SHP77 treated with DMSO at 0.1 percent for 48 hours (cell line): ENCODE measurements around the gene HAPLN1.

ENCODE experiments used
- DNase-seq: peaks from one replicate; lab custom pipeline; 2025; lab: John Stamatoyannopoulos, UW

Gene HAPLN1

DNA sequence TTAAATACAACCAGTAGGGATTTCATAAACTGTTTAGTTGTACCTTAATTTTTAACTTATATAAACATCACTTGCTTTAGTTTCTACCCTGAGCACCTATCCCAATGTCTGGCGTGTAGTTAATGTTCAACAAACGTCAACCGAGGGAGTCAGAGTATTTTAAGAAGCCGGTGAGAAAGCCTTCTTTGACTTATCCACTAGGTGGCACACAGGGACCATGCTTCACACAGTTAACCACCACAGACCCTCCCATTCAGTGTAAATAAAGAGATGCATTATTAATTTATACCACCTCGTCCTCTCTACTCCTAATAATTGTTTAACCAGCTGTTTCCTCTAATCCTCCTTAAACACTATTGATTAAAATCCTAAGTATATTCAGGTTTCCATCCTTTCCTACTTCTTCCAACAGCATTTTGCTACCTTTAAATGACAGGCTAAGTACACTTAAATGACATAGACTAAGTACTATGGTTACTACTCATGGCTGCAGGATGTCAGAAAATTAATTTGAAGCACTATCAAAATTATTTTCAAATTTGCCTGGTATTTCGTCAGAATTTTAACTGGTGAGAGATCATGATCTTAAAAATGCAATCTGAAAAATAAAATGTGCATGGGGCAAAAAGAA, 2.3 kb downstream of the HAPLN1 start:
- peak; percentile 65 for DNase-seq

- DNase-seq: no peak
Observed at GRCh38 chr5:83715236-83716065, 5.2 kb downstream of the HAPLN1 start.

GRCh38 chr5:83714810-83715209, 5.8 kb downstream of the HAPLN1 start:
- no peak for DNase-seq

DNA sequence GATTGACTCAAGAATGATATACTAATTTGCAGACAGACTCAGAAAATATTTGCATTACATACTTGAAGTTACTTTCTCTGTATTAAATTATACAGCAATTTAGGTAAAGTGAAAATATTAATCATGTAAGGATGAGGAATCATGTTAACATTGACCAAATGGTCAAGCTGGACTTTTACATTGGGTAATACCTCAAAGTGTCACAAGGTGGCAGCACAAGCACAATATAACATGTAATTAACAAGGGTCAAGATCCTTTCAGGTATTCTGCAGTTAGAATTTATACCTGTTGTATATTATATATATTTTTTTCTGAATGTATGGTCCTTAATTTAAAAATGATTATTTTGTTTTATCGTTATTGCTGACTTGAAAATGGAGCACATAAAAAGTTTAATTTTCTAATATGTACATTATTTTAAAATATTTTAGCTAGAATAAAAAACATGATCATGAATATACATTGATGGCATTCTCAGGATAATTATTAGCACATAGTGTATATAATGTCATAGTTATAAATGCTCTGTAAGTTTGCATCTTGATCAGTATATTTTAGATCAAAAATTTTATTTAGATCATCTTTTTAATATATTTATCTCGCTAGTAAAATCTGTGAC, 8.6 kb downstream of the HAPLN1 start:
- DNase-seq: peak; percentile 1

DNA sequence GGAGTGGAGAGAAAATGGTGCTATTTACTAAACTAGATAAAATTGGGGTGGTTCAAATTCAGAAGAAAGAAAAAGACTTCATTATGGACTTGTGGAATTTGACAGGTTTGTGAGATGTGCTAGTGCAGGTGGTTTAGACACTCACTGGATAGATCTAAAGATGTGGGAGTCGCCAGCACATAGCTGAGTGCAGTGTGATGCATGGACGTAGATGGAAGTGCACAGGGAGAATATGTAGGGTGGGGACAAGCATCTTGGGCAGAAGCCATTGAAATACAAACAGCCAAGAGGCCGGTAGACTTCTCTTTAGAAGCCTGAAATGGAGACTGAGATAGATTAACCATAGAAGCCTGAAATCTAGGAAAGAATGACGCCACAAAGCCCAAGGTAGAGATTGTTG, 10.7 kb downstream of the HAPLN1 start:
- DNase-seq: no peak

DNA sequence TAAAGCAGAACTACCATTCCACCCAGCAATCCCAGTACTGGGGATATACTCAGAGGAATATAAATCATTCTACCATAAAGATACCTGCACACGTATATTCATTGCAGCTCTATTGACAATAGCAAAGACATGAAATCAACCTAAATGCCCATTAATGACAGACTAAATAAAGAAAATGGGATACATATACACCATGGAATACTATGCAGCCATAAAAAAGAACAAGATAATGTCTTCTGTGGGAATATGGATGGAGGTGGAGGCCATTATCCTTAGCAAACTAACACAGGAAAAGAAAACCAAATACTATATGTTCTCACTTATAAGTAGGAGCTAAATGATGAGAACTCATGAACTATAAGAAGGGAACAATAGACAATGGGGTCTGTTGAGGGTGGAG, 12.5 kb downstream of the HAPLN1 start:
- no peak for DNase-seq

- no peak for DNase-seq
Observed at GRCh38 chr5:83703059-83703458, 17.6 kb downstream of the HAPLN1 start.

DNA sequence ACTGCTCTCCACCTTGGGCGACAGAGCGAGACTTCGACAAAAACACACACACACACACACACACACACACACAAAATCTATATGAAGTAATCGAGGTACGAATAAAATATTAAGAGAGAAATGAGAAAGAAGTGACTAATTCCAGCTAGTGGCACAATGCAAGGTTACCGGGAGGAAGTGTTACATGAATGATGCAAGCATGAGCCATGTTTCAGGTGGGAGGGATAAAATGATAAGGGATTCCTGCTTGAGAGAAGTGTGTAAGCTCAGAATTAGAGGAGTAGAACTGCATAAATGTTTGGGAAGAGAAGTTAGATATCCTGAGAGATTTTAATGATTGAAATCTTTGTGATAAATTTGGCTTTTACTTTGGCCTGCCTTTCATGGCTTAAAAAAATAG, 18.8 kb downstream of the HAPLN1 start:
- DNase-seq: no peak

GRCh38 chr5:83689881-83690280, 30.8 kb downstream of the HAPLN1 start:
- no peak for DNase-seq

DNA sequence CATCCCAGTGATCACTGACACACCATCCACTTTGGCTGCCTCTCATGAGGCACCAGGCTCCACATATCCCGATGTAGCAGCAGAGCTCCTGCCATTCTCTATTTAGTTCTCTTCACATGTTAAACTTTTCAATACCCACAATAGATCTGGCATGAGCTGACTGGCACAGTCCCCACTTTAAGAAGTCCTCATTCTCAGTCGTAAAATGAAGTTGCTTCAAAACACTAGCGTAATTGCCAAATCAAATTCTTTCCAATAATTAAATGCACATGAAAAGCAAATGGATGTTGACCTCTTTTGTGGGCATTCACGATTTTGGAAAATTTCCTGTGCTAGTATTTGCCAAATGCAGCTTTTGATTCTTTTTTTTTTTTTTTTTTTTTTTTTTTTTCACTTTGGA, 32.4 kb downstream of the HAPLN1 start:
- DNase-seq: no peak

- no peak for DNase-seq
Observed at GRCh38 chr5:83687124-83687619, 33.5 kb downstream of the HAPLN1 start.

- DNase-seq: no peak
Observed at GRCh38 chr5:83686251-83686650, 34.4 kb downstream of the HAPLN1 start.

DNA sequence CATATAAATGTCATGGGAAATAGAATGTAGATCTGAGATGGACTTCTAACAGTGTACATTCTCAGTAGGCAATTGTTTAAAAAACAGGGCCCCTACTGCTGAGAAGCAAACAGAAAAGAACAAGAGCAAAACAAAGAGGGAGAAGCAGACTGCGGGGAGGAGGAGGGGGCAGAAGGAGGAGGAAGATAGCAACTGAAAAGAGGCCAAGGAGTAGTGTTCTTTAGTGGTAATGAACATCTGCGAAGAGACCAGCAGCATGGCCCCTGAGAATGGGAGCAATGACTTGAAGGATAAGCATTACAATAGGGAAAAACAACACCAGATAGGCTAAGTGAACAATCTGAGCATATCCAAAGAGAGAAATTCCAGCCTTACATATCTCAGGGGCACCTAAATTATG, 36.8 kb downstream of the HAPLN1 start:
- DNase-seq: no peak

DNA sequence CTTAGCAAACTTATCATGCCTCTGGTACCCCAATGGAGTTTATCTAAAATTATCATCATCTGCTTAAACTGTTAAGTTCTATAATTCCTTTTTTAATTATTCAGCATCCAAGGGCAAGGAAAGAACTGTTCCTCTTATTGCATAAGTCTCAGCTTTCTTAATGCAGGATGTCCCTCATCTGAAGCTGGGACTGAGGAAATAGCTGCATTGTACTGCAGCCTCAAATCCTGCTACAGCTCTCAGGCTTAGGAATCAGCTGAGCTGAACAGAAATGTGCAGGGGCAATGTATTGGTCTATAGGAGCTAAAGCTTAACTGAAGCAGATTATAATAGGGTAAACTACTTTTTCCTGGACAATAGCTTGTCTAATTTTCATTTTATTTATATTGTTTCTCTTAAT, 48.0 kb downstream of the HAPLN1 start:
- no peak for DNase-seq

DNA sequence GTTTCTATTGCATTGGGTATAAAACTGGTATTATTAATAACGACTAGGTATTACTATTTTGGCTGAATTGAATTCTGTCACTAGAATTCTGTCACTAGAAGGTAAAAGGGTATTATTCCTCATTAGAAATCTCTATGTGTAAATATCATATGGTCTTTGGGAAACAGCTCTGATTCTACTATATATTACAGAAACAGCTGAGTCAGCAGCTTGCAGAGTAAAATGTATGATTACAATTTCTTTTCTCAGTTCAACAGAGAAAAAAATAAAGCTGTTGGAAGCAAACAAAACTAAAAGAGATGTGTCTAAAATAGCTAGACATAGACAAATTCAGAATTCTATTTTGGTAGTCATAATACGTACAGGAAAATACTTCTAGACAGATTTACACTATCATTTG, 48.5 kb downstream of the HAPLN1 start:
- no peak for DNase-seq

DNA sequence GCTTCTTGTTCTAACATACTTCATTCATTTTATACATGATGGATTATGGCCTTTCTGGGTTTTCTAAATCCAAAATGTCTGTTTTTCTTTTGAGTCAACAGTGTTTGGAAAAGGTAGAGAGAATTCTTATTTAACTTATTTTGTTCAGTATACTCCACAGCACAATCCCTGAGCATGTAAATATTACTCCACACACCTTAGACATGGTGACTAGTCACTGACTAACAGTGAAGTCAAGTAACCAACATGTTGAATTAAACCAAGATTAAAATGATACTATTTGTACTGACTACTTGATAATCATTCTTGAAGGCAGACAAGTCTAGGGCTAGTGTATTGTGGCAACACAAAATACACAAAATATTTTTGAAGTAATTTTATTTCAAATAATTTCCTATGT, 55.0 kb downstream of the HAPLN1 start:
- no peak for DNase-seq

- no peak for DNase-seq
Observed at GRCh38 chr5:83662558-83662957, 58.1 kb downstream of the HAPLN1 start.

DNA sequence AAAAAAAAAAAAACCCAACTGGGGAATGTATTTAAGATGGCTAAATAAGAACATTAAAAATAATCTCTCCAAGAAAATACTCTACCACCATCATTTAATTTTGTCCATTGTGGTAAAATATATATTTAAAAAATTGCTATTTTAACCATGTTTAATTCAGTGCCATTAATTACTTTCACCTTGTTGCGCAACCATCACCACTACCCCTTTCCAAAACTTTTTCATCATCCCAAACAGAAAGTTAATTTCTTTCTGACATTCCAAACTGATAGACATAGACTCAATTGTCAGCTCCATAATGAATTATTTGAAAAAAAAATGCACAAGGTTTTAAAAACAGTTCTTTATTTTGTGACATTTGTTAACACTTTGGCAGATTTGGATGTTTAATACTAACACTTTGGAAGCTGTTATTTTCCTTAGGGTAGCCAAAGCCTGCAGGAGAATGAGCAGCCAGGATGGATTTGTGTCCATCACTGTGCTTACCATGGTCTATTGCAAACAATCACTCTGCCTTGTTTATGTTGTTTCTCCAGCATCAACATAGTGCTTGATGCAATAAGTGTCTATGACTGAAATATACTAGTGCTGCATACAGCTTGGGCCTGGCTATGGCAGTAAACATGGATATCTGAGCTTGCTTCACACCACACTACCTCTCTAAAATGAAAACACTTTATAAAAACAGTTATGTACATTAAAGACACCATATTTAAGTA, 62.7 kb downstream of the HAPLN1 start:
- DNase-seq: no peak

DNA sequence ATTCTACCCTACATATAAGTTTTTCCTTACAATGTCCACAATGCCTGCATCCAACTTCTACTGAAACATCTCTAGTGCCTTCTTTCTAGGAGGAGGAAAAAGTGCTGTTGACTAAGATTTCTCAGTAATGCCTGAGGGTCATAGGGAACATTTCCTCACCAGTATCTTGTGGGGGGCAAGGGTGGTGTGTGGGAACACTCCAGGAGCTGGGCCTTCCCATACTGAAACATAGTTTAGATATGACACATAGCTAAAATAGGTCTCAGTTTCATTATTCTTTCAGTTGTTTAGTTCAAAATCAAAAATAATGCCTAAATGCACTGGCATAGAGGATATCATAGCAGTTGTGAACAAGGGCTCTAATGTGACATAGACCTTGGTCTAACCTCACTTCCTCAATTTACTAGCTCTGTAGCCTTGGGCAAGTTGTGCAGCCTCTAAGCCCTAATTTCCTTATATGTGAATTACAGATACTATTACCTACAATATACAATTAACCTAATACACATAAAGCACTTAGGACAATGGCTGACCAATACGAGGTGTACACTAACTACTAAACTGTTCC, 66.1 kb downstream of the HAPLN1 start:
- no peak for DNase-seq

DNA sequence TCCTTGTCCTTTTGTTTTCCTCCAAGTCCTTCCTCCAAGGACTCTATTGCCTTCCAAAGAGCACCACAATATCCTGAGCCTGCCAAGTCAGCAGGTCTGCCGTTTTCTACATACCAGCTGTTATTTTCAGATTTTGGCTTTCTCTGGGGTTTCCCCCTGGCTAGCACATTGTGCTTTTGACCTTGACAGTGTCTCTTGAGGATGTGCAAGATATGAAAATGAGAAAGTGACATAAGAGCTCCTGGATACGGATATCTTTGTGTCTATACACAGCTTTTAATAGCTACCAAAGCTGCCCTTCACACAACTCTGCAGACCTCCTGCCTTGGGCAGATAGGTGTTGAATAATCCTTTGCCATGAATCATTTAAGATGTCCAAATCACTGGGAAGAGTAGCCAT, 67.0 kb downstream of the HAPLN1 start:
- DNase-seq: no peak

- no peak for DNase-seq
Observed at GRCh38 chr5:83645936-83646335, 74.7 kb downstream of the HAPLN1 start.

DNA sequence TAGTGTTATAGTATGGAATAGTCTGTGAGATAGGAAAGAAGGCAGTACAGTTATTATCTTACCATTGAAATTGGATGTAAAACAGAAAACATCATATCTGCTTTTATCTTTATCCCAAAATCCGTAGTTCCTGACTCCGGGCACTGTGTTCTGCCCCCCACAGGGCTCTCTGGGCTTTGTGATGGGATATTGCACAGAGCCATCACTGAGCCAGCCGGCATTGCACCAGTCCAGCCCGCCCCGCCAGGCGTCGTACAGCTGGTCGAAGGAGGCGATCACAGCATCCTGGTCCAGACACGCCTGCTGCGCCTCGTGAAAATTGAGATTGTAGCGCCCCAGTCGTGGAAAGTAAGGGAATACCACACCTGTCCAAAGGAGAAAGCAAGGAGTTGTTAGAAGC, 76.4 kb downstream of the HAPLN1 start:
- DNase-seq: no peak
